ENCODE data around the gene EFCAB12. TPM values are rescaled to one million over a fixed set of nuclear protein-coding genes. Genes with fewer than 3 reads are reported as not detected.

Gene EFCAB12
- total and polyA plus RNA-seq, 7 donors, result 0.04 to 0.30 TPM; not detected in 5

DNA sequence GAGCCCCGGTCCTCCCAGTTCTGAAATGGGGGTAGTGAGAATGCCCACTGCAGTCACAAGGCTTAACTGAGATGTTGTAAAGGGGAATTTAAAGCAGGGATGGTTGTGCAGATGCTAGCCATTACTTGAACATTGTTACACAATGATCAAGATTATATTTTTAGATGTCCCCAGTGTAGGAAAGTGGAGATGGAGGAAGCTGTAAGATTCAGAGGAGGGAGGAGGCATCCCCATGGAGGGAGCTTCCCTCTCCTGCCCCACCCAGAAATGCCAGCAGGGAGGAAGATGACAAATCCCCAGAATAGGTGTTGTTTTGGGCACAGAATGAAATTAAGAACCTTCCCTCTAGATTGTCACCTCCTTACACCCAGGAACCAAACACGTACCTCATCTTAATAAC lies 46.1 kb downstream of the EFCAB12 start:
- no peak overlapping the region for H3K4me3 ChIP-seq
- no peaks in the 10 kb centered on the region for H3K27me3 ChIP-seq (ENCODE audit: insufficient read depth in 3 of 3, low read length in 2 of 3)
- peak; percentile 48 to 84 (median 67) for ATAC-seq
- H3K27ac ChIP-seq, result no peak overlapping the region
- peaks cover 6% of the 10 kb centered on the region for H3K4me1 ChIP-seq
- 85 to 88% (median 88%) methylated on average over 2 of the region's 2 CpGs for WGBS, 3 donors
- intact Hi-C loops (cut with DNase I), result loop anchor here in 1 of 2 donors (10.0 kb wide), 1 partner anchor 552 kb away; no protein-coding TSS in a partner anchor
- no peak for DNase-seq
- peaks cover 0 to 6% of the 10 kb centered on the region in 2 donors for H3K36me3 ChIP-seq (ENCODE audit: insufficient read depth in 1 of 2, low read depth in 1 of 2)
- TF ChIP-seq, protein P1, sequence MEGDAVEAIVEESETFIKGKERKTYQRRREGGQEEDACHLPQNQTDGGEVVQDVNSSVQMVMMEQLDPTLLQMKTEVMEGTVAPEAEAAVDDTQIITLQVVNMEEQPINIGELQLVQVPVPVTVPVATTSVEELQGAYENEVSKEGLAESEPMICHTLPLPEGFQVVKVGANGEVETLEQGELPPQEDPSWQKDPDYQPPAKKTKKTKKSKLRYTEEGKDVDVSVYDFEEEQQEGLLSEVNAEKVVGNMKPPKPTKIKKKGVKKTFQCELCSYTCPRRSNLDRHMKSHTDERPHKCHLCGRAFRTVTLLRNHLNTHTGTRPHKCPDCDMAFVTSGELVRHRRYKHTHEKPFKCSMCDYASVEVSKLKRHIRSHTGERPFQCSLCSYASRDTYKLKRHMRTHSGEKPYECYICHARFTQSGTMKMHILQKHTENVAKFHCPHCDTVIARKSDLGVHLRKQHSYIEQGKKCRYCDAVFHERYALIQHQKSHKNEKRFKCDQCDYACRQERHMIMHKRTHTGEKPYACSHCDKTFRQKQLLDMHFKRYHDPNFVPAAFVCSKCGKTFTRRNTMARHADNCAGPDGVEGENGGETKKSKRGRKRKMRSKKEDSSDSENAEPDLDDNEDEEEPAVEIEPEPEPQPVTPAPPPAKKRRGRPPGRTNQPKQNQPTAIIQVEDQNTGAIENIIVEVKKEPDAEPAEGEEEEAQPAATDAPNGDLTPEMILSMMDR (IDR thresholded peaks at IDR 0.05), result no peak
- H3K9me3 ChIP-seq, result no peaks in the 10 kb centered on the region

DNA sequence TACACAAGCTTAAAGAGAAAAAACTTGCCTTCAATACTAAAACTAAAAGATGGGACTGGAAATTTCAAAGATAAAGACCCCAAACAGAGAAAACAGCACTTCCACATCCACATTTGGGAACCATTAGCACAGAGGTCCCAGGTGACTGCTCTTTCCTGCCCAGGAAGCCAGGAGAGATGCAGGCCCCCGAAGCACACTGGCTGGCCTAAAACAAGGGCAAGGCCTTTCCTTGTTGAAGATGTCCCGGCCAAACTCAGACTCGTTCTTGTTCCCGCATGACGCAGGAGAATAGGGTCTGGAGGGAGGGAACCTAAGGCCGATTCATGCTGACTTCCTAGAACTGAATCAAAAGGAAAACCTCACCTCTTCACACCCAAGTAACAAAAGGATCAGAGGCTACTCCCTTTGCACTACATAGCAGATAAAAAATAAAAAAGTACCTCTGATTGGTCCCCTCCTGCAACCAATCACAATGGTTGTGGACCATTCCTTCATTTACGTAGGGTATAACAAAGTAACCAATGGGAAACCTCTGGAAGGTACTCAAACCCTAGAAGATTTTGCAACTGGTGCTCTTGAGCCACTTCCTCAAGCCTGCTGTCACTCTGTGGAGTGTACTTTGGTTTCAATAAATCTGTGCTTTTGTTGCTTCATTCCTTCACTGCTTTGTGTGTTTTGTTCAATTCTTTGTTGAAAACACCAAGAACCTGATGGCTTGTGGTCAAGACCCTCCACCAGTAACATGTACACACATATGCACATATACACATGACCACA lies 48.7 kb downstream of the EFCAB12 start:
- intact Hi-C loops (cut with DNase I), result loop anchor here in 1 of 2 donors (10.0 kb wide), 1 partner anchor 555 kb away; no protein-coding TSS in a partner anchor
- ATAC-seq, result no peak

DNA sequence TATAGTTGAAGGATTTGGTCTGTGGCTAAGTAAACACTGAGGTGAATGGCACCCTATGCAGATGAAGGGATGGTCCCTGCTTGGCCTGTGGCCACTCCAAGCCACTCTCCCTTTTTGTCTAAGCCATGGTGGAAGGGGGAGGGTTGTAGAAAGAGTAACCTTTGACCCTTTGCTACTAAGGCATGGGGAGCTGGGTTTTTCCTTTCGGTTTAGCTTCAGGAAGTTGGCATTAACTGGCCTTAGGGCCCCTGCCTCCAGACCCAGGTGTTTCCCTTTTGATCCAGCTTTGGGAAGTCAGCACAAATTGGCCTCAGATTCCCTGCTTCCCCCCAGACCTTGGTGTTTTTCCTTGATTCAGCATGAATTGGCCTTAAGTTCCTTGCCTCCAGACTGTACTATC lies 49.5 kb downstream of the EFCAB12 start:
- DNase-seq (no peak), ATAC-seq (no peak)
- TF ChIP-seq, protein P1 (IDR thresholded peaks at IDR 0.05), result no peak
- WGBS, 3 donors, result 48 to 75% (median 48%) methylated on average over 1 of the region's 1 CpG
- Histone ChIP-seq H3K36me3 (ENCODE audit: insufficient read depth in 1 of 2, low read depth in 1 of 2) (no peaks in the 10 kb centered on the region), H3K27ac (no peak overlapping the region), H3K9me3 (no peaks in the 10 kb centered on the region), H3K4me3 (no peak overlapping the region), H3K4me1 (peaks cover 6% of the 10 kb centered on the region), H3K27me3 (ENCODE audit: insufficient read depth in 3 of 3, low read length in 2 of 3) (no peaks in the 10 kb centered on the region)
- intact Hi-C loops (cut with DNase I), result no loop called here

More for the DNA sequence above, 48.7 kb downstream of the EFCAB12 start:
- H3K4me3 ChIP-seq, result no peak overlapping the region
- WGBS, 3 donors, result 71 to 80% (median 74%) methylated on average over 7 of the region's 7 CpGs
- TF ChIP-seq, protein P1 (IDR thresholded peaks at IDR 0.05), result no peak
- H3K36me3 ChIP-seq (ENCODE audit: insufficient read depth in 1 of 2, low read depth in 1 of 2), result no peaks in the 10 kb centered on the region
- no peaks in the 10 kb centered on the region for H3K9me3 ChIP-seq
- H3K4me1 ChIP-seq, result peaks cover 6% of the 10 kb centered on the region
- DNase-seq, result no peak
- H3K27me3 ChIP-seq (ENCODE audit: insufficient read depth in 3 of 3, low read length in 2 of 3), result no peaks in the 10 kb centered on the region
- no peak overlapping the region for H3K27ac ChIP-seq

DNA sequence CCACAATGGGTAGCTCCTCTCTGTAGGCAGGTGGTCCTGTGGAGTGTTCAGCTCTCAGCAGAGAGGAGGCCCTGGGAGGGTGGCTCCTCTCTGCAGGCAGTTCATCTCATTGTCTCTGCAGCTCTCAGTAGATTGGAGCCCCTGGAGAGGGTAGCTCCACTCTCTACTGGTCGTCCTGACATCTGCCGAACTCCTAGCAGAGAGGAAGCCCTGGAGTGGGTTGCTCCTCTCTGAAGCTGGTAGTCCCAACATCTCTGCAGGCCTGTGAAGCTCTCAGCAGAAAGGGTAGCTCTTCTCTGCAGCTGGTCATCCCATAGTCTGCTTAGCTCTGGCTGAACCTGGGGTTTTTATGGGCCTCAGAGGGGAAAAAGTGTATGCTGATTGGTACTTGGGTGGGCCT lies 50.8 kb downstream of the EFCAB12 start:
- Histone ChIP-seq H3K36me3 (ENCODE audit: insufficient read depth in 1 of 2, low read depth in 1 of 2) (no peaks in the 10 kb centered on the region), H3K9me3 (no peaks in the 10 kb centered on the region), H3K4me3 (no peak overlapping the region), H3K4me1 (peaks cover 6% of the 10 kb centered on the region), H3K27me3 (ENCODE audit: insufficient read depth in 3 of 3, low read length in 2 of 3) (no peaks in the 10 kb centered on the region), H3K27ac (no peak overlapping the region)
- ATAC-seq, result no peak
- TF ChIP-seq, protein P1 (IDR thresholded peaks at IDR 0.05), result no peak
- intact Hi-C loops (cut with DNase I), result no loop called here
- DNase-seq, result no peak
- 86 to 95% (median 87%) methylated on average over 2 of the region's 2 CpGs for WGBS, 3 donors
